ENCODE data around the gene BLTP3B. TPM values are rescaled to one million over a fixed set of nuclear protein-coding genes. Genes with fewer than 3 reads are reported as not detected.
A peak's percentile ranks its signal among the peaks of the same experiment; 100 is the strongest.

The BLTP3B gene
- total RNA-seq, 1 experiment from 2014 or later: 19.1 TPM

DNA sequence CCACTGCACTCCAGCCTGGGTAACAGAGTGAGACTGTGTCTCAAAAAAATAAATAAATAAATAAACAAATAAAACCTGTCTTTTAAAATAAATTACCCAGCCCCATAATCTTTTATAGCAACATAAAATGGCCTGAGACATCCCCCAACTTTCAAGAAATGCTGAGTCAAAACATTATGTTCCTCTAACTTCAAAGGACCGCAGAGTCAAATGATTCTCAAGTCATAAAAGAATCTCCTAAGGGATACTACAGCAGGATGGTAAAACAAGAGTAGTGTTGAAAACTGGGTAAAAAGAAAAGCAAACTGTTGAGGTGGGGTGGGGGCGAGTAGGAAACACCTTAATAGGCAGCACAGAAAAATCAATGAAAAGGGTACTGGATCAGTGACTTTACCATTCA, 9.5 kb downstream of the BLTP3B start:
- intact Hi-C loops (cut with micrococcal nuclease; ENCODE audit: unreplicated experiment): no loop called here
- TF ChIP-seq, protein P1, sequence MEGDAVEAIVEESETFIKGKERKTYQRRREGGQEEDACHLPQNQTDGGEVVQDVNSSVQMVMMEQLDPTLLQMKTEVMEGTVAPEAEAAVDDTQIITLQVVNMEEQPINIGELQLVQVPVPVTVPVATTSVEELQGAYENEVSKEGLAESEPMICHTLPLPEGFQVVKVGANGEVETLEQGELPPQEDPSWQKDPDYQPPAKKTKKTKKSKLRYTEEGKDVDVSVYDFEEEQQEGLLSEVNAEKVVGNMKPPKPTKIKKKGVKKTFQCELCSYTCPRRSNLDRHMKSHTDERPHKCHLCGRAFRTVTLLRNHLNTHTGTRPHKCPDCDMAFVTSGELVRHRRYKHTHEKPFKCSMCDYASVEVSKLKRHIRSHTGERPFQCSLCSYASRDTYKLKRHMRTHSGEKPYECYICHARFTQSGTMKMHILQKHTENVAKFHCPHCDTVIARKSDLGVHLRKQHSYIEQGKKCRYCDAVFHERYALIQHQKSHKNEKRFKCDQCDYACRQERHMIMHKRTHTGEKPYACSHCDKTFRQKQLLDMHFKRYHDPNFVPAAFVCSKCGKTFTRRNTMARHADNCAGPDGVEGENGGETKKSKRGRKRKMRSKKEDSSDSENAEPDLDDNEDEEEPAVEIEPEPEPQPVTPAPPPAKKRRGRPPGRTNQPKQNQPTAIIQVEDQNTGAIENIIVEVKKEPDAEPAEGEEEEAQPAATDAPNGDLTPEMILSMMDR (IDR thresholded peaks at IDR 0.05; ENCODE audit: unreplicated experiment): no peak
- no peak for DNase-seq
- no TSS peak for BruUV-seq (replicated peaks)
- no peaks in the 10 kb centered on the region for H3K36me3 Mint-ChIP-seq (ENCODE audit: insufficient read depth, unreplicated experiment)
- H3K9me3 Mint-ChIP-seq (ENCODE audit: low read depth, unreplicated experiment): no peaks in the 10 kb centered on the region
- H3K27ac Mint-ChIP-seq (ENCODE audit: unreplicated experiment): no peak overlapping the region
- no peak overlapping the region for H3K4me3 Mint-ChIP-seq (ENCODE audit: low read depth, unreplicated experiment)
- H3K4me1 Mint-ChIP-seq (ENCODE audit: low read depth, unreplicated experiment): peaks cover 9% of the 10 kb centered on the region
- H3K27me3 Mint-ChIP-seq (ENCODE audit: unreplicated experiment): no peaks in the 10 kb centered on the region
- CTCF ChIA-PET: no interaction called here

DNA sequence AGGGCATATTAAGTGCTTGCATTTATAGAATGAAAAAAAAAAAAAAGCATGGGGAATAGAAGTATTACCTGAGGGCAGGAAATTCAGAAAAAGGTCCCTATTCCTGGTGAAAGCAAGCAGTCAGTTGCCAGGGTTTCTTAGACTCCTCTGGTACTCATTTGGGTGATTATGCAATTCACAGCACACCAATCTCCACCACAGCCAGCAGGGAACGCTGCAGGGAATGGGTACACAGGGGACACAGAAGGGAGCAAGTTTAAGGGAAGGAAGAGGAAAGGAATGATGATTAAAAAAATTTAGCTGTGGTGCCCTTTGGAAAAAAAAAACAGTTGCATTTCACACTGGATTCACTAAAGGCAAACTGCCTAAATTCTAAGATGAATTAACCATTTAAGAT, 14.2 kb downstream of the BLTP3B start:
- CTCF ChIA-PET: no interaction called here
- intact Hi-C loops (cut with micrococcal nuclease; ENCODE audit: unreplicated experiment): loop anchor here (10.0 kb wide), 1 partner anchor 314 kb away; no protein-coding TSS in a partner anchor
- no peaks in the 10 kb centered on the region for H3K36me3 Mint-ChIP-seq (ENCODE audit: insufficient read depth, unreplicated experiment)
- BruUV-seq (replicated peaks): no TSS peak
- TF ChIP-seq, protein P1 (IDR thresholded peaks at IDR 0.05; ENCODE audit: unreplicated experiment): no peak
- H3K27me3 Mint-ChIP-seq (ENCODE audit: unreplicated experiment): no peaks in the 10 kb centered on the region
- peaks cover 12% of the 10 kb centered on the region for H3K4me1 Mint-ChIP-seq (ENCODE audit: low read depth, unreplicated experiment)
- H3K27ac Mint-ChIP-seq (ENCODE audit: unreplicated experiment): no peak overlapping the region
- H3K4me3 Mint-ChIP-seq (ENCODE audit: low read depth, unreplicated experiment): no peak overlapping the region
- peak; percentile 19 for DNase-seq
- no peaks in the 10 kb centered on the region for H3K9me3 Mint-ChIP-seq (ENCODE audit: low read depth, unreplicated experiment)

DNA sequence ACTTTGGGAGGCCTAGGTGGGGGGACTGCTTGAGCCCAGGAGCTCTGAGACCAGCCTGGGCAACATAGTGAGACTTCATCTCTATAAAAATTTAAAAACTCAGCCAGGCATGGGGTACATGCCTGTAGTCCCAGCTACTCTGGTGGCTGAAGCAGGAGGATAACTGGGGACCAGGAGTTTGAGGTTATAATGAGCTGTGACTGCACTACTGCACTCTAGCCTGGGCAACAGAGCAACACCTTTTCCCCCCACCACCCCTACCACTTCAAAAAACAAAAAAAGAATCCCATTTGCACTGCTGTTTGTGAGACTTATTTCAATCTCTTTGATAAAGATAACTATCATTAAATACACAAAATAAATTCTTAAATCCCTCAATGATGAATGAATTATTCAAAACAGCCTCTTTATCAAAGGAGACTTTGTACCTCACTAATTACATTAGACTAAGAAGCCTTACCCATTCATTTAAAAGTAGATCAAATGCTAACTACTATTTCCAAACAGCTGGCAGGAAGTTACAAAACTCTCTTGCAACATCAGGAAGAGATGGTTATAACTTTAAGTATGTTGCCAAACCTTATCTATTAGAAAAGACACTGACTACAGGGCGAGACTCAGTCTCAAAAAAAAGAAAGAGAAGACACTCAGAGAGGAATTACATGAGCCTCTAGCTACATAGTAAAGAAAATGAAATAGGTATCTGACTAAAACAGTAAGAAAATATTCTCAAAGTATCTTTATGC, 14.7 kb downstream of the BLTP3B start:
- H3K27me3 Mint-ChIP-seq (ENCODE audit: unreplicated experiment): no peaks in the 10 kb centered on the region
- CTCF ChIA-PET: no interaction called here
- H3K4me3 Mint-ChIP-seq (ENCODE audit: low read depth, unreplicated experiment): no peak overlapping the region
- BruUV-seq (replicated peaks): no TSS peak
- TF ChIP-seq, protein P1 (IDR thresholded peaks at IDR 0.05; ENCODE audit: unreplicated experiment): no peak
- intact Hi-C loops (cut with micrococcal nuclease; ENCODE audit: unreplicated experiment): loop anchor here (10.0 kb wide), 1 partner anchor 313 kb away; no protein-coding TSS in a partner anchor
- no peak for DNase-seq
- H3K27ac Mint-ChIP-seq (ENCODE audit: unreplicated experiment): no peak overlapping the region
- H3K9me3 Mint-ChIP-seq (ENCODE audit: low read depth, unreplicated experiment): no peaks in the 10 kb centered on the region
- no peaks in the 10 kb centered on the region for H3K36me3 Mint-ChIP-seq (ENCODE audit: insufficient read depth, unreplicated experiment)
- H3K4me1 Mint-ChIP-seq (ENCODE audit: low read depth, unreplicated experiment): peaks cover 12% of the 10 kb centered on the region

DNA sequence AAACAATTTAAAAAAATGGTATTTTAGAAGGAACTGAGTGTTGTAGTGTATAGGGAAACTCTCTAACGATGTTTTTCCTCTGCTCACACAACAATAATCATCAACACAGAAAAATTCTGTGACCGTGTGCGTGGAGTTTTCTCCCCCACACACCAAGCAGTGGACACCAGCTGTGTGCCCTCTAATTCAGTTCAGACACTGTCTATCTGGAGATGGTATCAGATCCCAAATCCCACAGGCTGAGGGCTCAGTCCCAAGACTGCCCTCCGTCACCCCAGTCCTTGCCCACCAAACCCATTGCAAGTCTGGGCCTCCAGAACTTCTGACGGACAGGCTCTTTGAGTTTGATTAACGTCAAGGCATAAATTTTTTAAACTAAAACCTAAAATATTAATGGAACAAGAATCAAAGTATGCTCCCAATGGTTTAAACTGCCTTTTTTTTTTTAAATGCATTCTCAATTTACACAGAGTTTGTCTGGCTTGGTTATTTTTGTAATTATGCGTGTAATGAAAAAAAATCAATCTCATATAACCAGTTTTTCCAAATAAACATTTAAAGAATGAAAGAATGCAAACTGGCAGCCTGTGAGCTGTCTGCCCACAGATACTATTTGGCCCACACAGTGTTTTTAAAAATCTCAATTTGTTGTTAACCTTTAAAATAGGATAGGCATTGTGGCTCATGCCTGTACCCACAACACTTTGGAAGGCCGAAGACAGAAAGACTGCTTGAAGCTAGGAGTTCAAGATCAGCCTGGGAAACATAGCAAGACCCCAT, 19.2 kb downstream of the BLTP3B start:
- Mint-ChIP-seq H3K27ac (ENCODE audit: unreplicated experiment) (no peak overlapping the region), H3K4me1 (ENCODE audit: low read depth, unreplicated experiment) (peaks cover 8% of the 10 kb centered on the region), H3K27me3 (ENCODE audit: unreplicated experiment) (no peaks in the 10 kb centered on the region), H3K9me3 (ENCODE audit: low read depth, unreplicated experiment) (peaks cover 3% of the 10 kb centered on the region), H3K36me3 (ENCODE audit: insufficient read depth, unreplicated experiment) (no peaks in the 10 kb centered on the region), H3K4me3 (ENCODE audit: low read depth, unreplicated experiment) (no peak overlapping the region)
- intact Hi-C loops (cut with micrococcal nuclease; ENCODE audit: unreplicated experiment): loop anchor here (10.0 kb wide), 1 partner anchor 309 kb away; no protein-coding TSS in a partner anchor
- CTCF ChIA-PET: interaction anchor here (0.6 to 0.9 kb wide), 4 partner anchors 13 to 41 kb away, joined by 3 to 4 read pairs (median 4); no protein-coding TSS in a partner anchor
- no TSS peak for BruUV-seq (replicated peaks)
- TF ChIP-seq, protein P1 (IDR thresholded peaks at IDR 0.05; ENCODE audit: unreplicated experiment): no peak
- DNase-seq: no peak
